ENCODE measurements around the gene MPP4. TPM values are rescaled to one million over a fixed set of nuclear protein-coding genes. Genes with fewer than 3 reads are reported as not detected.

Gene MPP4
- not detected for total RNA-seq
- polyA plus RNA-seq (ENCODE audit: insufficient read length in 6 of 6): under 1 TPM; 0.08 to 0.20 (median 0.19) TPM
- long read RNA-seq, donor 1: 0 reads
- long read RNA-seq, donor 2: 0 reads
- long read RNA-seq, donor 3: 0 reads
- long read RNA-seq, donor 4: 0 reads
- long read RNA-seq, donor 5: 0 reads
- long read RNA-seq, donor 6: 0 reads
- long read RNA-seq, donor 7: 0 reads
- long read RNA-seq, donor 8: 0 reads
- long read RNA-seq, donor 9: 0 reads
- long read RNA-seq, donor 10: 0 reads
- long read RNA-seq, donor 11: 0 reads
- long read RNA-seq, donor 12: 0 reads

- no peak for ATAC-seq
- TF ChIP-seq CTCF (IDR thresholded peaks at IDR 0.05): no peak
- Histone ChIP-seq H3K36me3 (peaks cover 0 to 32% of the 10 kb centered on the region in 2 donors), H3K4me3 (no peak within 1 kb of the TSS), H3K9me3 (no peaks in the 10 kb centered on the region), H3K4me1 (no peaks in the 10 kb centered on the region), H3K27ac (peak within 1 kb of the TSS in 1 of 2 donors; percentile 53), H3K27me3 (no peaks in the 10 kb centered on the region)
- no peak for DNase-seq
- intact Hi-C loops (cut with DNase I): no loop called here
Observed at GRCh38 chr2:201698588-201699226, at the start of gene MPP4. TSS of gene MPP4 (minus strand) at chr2:201698644. CDS start at chr2:201693954, 4,690 bp downstream.

- no peaks in the 10 kb centered on the region for H3K27me3 ChIP-seq
- intact Hi-C loops (cut with DNase I): no loop called here
Observed at GRCh38 chr2:201746551-201746950, 48.1 kb upstream of the MPP4 start.

GRCh38 chr2:201735486-201735885 is 37.0 kb upstream of the MPP4 start:
- DNase-seq: no peak
- TF ChIP-seq CTCF (IDR thresholded peaks at IDR 0.05): no peak
- no peak for ATAC-seq
- no peak overlapping the region for H3K4me3 ChIP-seq
- H3K27me3 ChIP-seq: no peaks in the 10 kb centered on the region
- H3K27ac ChIP-seq: no peak overlapping the region
- H3K36me3 ChIP-seq: peaks cover 0 to 51% of the 10 kb centered on the region in 2 donors
- H3K4me1 ChIP-seq: no peaks in the 10 kb centered on the region
- intact Hi-C loops (cut with DNase I): no loop called here
- peaks cover 0 to 9% of the 10 kb centered on the region in 2 donors for H3K9me3 ChIP-seq

More at GRCh38 chr2:201746551-201746950, 48.1 kb upstream of the MPP4 start:
- H3K36me3 ChIP-seq: peaks cover 3 to 66% of the 10 kb centered on the region in 2 donors
- H3K27ac ChIP-seq: no peak overlapping the region
- DNase-seq (no peak), ATAC-seq (no peak)
- no peaks in the 10 kb centered on the region for H3K4me1 ChIP-seq
- no peaks in the 10 kb centered on the region for H3K9me3 ChIP-seq
- TF ChIP-seq CTCF (IDR thresholded peaks at IDR 0.05): no peak
- H3K4me3 ChIP-seq: no peak overlapping the region

GRCh38 chr2:201734111-201734510 is 35.7 kb upstream of the MPP4 start:
- Histone ChIP-seq H3K9me3 (peaks cover 0 to 9% of the 10 kb centered on the region in 2 donors), H3K4me1 (no peaks in the 10 kb centered on the region), H3K27me3 (no peaks in the 10 kb centered on the region), H3K27ac (no peak overlapping the region), H3K36me3 (peaks cover 0 to 52% of the 10 kb centered on the region in 2 donors), H3K4me3 (no peak overlapping the region)
- DNase-seq (no peak), ATAC-seq (no peak)
- intact Hi-C loops (cut with DNase I): no loop called here
- TF ChIP-seq CTCF (IDR thresholded peaks at IDR 0.05): no peak

- H3K27me3 ChIP-seq: no peaks in the 10 kb centered on the region
- no peak overlapping the region for H3K27ac ChIP-seq
- DNase-seq (no peak), ATAC-seq (no peak)
- no peaks in the 10 kb centered on the region for H3K4me1 ChIP-seq
- H3K36me3 ChIP-seq: peaks cover 0 to 57% of the 10 kb centered on the region in 2 donors
- H3K4me3 ChIP-seq: no peak overlapping the region
- no peak for TF ChIP-seq CTCF (IDR thresholded peaks at IDR 0.05)
- peaks cover 0 to 9% of the 10 kb centered on the region in 2 donors for H3K9me3 ChIP-seq
- intact Hi-C loops (cut with DNase I): no loop called here
Observed at GRCh38 chr2:201733544-201733943, 35.1 kb upstream of the MPP4 start.
